BLaER1 treated with 17β-estradiol and CSF1 and Interleukin-3, amounts not matched to agents 10 nM and 100 nM (cell line): Measurements from ENCODE around the gene PILRB.
A peak's percentile ranks its signal among the peaks of the same experiment; 100 is the strongest.

Source experiments
- H3K27ac ChIP-seq, 11 experiments: shearing (Covaris generic); formaldehyde crosslinking; 2 replicates each; pipeline ENCODE4 v1.8.1; 2022
- H3K27me3 ChIP-seq, 11 experiments: shearing (Covaris generic); formaldehyde crosslinking; 2 replicates each; pipeline ENCODE4 v1.8.1; 2022
- H3K36me3 ChIP-seq, 11 experiments: shearing (Covaris generic); formaldehyde crosslinking; 2 replicates each; pipeline ENCODE4 v1.8.1; 2022
- H3K4me1 ChIP-seq, 10 experiments: shearing (Covaris generic); formaldehyde crosslinking; 2 replicates each; pipeline ENCODE4 v1.8.1; 2022
- H3K4me2 ChIP-seq, 11 experiments: shearing (Covaris generic); formaldehyde crosslinking; 2 replicates each; pipeline ENCODE4 v1.8.1; 2022
- H3K4me3 ChIP-seq, 10 experiments: shearing (Covaris generic); formaldehyde crosslinking; 2 replicates each; pipeline ENCODE4 v1.8.1; 2022
- H3K9ac ChIP-seq, 11 experiments: shearing (Covaris generic); formaldehyde crosslinking; 2 replicates each; pipeline ENCODE4 v1.8.1; 2022
- H3K9me3 ChIP-seq, 11 experiments: shearing (Covaris generic); formaldehyde crosslinking; replicated peaks in 1 of 11; 2 replicates each; pipeline ENCODE4 v1.8.1; 2022
- H4K20me1 ChIP-seq, 11 experiments: shearing (Covaris generic); formaldehyde crosslinking; 2 replicates each; pipeline ENCODE4 v1.8.1; 2022
- Cebpa-rat ChIP-seq, 11 experiments: shearing (Covaris generic); IDR thresholded peaks; 2 replicates each; pipeline ENCODE4 v1.8.1; 2022

Gene PILRB

DNA sequence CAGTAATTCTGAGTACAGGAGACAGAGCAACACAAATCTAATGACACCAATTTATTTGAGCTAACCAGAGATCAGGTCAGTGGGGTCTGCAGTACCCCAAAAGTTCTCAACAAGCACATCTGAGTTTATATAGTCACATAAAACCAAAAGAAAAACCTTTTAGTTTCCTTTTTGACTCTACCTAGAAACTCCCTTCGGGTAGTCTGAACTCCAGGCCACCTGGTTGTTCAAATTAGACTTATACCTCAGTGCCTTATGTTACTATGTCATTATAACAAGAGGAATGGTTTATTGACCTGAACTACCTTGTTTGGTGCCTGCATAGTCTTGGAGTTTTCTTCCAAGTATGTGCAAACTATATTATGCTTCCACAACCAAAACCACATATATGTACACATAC is 56.0 kb downstream of the PILRB start:
- H3K27ac ChIP-seq: no peak overlapping the region
- no peak for TF ChIP-seq Cebpa-rat (IDR thresholded peaks at IDR 0.05)
- H3K4me2 ChIP-seq: peak overlapping the region in 8 of 11 experiments; percentile 2 to 79 (median 60); a peak in 8 of 22 replicates
- H4K20me1 ChIP-seq: peaks cover 0 to 20% (median 0%) of the 10 kb centered on the region in 11 experiments; a peak in 2 of 22 replicates
- no peaks in the 10 kb centered on the region for H3K9me3 ChIP-seq
- H3K4me3 ChIP-seq: no peak overlapping the region
- H3K4me1 ChIP-seq: peaks cover 12 to 42% (median 32%) of the 10 kb centered on the region in 10 experiments
- H3K27me3 ChIP-seq: no peaks in the 10 kb centered on the region
- no peak overlapping the region for H3K9ac ChIP-seq
- peaks cover 0 to 72% (median 0%) of the 10 kb centered on the region in 11 experiments; a peak in 4 of 22 replicates for H3K36me3 ChIP-seq

DNA sequence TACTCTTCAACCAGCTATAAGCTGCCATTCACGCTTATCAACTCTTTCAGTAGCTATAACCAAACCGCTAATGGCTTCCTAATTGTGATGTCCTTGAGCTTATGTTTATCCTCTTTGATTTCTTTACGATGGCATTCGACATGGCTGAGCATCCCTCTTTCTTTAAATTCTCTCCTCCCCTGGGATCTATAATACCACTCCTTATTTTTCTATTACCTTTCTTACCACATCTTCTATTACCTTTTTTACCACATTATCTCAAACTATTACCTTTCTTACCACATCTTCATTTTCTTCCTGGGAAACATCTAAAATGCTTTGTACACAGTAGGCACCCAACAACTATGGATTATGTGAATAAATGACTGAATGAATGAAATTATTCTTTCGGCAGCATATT is 57.5 kb downstream of the PILRB start:
- Histone ChIP-seq H3K4me3 (no peak overlapping the region), H3K4me2 (no peak overlapping the region), H3K27ac (no peak overlapping the region), H3K36me3 (peaks cover 0 to 70% (median 0%) of the 10 kb centered on the region in 11 experiments; a peak in 3 of 22 replicates), H3K27me3 (no peaks in the 10 kb centered on the region), H3K9me3 (no peaks in the 10 kb centered on the region), H3K4me1 (peaks cover 16 to 43% (median 32%) of the 10 kb centered on the region in 10 experiments), H4K20me1 (peaks cover 0 to 17% (median 0%) of the 10 kb centered on the region in 11 experiments; a peak in 2 of 22 replicates), H3K9ac (no peak overlapping the region)
- no peak for TF ChIP-seq Cebpa-rat (IDR thresholded peaks at IDR 0.05)
